OCI-LY3 (cell line): ENCODE measurements around the gene DNAI2.

Source experiments
- EZH2phosphoT487 ChIP-seq: fragments of 200-600 bp; shearing (Covaris generic); IDR thresholded peaks from 2 replicates; pipeline ENCODE4 v1.6.1; 2018; ENCODE audit warnings: antibody characterized with exemption, mixed run types, low read depth
- TF ChIP-seq, protein P1 (sequence below): fragments of 200-600, 300-600 bp; sonication (generic); IDR thresholded peaks from 2 replicates; pipeline ENCODE4 v1.5.1; 2014; ENCODE audit warnings: antibody characterized with exemption, low read length, low read depth

DNA sequence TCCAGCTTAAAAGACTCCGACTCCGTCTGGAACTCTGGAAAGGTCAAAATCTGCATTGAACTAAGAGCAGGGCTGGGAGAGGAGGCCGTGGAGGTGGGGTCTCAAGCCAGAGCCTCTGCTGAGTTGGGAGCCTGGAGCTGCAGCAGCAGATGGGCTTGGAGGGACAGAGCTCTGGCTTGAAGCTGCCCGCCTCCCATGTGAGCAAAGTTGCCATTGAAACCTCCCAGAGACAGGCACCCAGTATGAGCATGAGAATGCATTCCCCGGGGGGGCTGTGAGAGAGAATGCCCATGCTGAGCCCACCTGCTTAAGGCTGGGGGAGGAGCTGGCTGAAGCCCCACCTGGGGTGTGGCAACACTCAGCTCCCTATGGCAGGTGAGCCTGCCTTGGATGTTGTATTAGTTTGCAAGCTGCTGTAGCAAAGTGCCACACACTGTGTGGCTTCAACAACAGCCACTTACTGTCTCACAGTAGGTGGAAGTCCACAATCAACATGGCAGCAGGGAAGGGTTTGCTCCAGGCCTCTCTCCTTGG lies 61.6 kb downstream of the DNAI2 start:
- TF ChIP-seq, protein P1, sequence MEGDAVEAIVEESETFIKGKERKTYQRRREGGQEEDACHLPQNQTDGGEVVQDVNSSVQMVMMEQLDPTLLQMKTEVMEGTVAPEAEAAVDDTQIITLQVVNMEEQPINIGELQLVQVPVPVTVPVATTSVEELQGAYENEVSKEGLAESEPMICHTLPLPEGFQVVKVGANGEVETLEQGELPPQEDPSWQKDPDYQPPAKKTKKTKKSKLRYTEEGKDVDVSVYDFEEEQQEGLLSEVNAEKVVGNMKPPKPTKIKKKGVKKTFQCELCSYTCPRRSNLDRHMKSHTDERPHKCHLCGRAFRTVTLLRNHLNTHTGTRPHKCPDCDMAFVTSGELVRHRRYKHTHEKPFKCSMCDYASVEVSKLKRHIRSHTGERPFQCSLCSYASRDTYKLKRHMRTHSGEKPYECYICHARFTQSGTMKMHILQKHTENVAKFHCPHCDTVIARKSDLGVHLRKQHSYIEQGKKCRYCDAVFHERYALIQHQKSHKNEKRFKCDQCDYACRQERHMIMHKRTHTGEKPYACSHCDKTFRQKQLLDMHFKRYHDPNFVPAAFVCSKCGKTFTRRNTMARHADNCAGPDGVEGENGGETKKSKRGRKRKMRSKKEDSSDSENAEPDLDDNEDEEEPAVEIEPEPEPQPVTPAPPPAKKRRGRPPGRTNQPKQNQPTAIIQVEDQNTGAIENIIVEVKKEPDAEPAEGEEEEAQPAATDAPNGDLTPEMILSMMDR = no peak
- no peak for TF ChIP-seq EZH2phosphoT487
